WTC11 (cell line): ENCODE data around the gene ANG.

Experiments
- GABPB1 ChIP-seq: sonication (generic); formaldehyde crosslinking; IDR thresholded peaks from 2 replicates; pipeline ENCODE4 v1.8.1; 2023; ENCODE audit warnings: mild to moderate bottlenecking, missing genetic modification reagents
- NFE2L1 ChIP-seq: sonication (generic); formaldehyde crosslinking; IDR thresholded peaks from 2 replicates; pipeline ENCODE4 v1.8.1; 2023; ENCODE audit warnings: missing genetic modification reagents
- NFYB ChIP-seq: sonication (generic); formaldehyde crosslinking; conservative IDR thresholded peaks from 2 replicates; pipeline ENCODE4 v1.8.0; 2022; ENCODE audit warnings: low read depth, missing genetic modification reagents
- TF ChIP-seq, protein P1 (sequence below): fragments of 200-600 bp; IDR thresholded peaks from 2 replicates; pipeline ENCODE4 v1.8.0; 2022; ENCODE audit warnings: antibody characterized with exemption
- TF ChIP-seq, protein P2 (sequence below): sonication (generic); formaldehyde crosslinking; IDR thresholded peaks from 2 replicates; pipeline ENCODE4 v1.8.1; 2023; ENCODE audit warnings: mild to moderate bottlenecking, missing genetic modification reagents
- TF ChIP-seq, protein P3 (sequence below): sonication (generic); formaldehyde crosslinking; IDR thresholded peaks from 2 replicates; pipeline ENCODE4 v1.8.1; 2022; ENCODE audit warnings: low read depth, missing genetic modification reagents, borderline replicate concordance
- TF ChIP-seq, protein P4 (sequence below): sonication (generic); formaldehyde crosslinking; IDR thresholded peaks from 2 replicates; pipeline ENCODE4 v1.8.0; 2022; ENCODE audit warnings: mild to moderate bottlenecking, missing genetic modification reagents

DNA sequence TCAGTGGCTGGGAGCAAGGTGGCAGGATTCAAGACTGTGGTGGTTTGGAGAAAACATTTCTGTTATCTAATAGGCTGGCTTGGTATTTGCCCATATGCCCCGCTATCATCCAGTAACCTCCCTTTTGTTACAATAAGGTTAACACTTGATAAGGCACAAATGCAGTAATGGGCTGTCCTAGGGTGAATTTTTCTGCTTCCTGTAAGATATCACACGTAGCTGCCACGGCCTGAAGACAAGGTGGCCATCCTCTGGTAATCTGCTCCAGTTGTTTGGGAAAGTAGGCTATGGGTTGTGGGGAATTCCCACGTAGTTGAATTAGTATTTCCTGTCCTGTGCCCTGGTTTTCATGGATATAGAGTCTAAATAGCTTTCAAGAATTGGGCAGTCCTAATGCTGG is 23.1 kb downstream of the ANG start:
- TF ChIP-seq, protein P1, sequence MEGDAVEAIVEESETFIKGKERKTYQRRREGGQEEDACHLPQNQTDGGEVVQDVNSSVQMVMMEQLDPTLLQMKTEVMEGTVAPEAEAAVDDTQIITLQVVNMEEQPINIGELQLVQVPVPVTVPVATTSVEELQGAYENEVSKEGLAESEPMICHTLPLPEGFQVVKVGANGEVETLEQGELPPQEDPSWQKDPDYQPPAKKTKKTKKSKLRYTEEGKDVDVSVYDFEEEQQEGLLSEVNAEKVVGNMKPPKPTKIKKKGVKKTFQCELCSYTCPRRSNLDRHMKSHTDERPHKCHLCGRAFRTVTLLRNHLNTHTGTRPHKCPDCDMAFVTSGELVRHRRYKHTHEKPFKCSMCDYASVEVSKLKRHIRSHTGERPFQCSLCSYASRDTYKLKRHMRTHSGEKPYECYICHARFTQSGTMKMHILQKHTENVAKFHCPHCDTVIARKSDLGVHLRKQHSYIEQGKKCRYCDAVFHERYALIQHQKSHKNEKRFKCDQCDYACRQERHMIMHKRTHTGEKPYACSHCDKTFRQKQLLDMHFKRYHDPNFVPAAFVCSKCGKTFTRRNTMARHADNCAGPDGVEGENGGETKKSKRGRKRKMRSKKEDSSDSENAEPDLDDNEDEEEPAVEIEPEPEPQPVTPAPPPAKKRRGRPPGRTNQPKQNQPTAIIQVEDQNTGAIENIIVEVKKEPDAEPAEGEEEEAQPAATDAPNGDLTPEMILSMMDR: no peak
- TF ChIP-seq NFYB (CRISPR knock-in tag) (no peak), NFE2L1 (CRISPR knock-in tag) (no peak), GABPB1 (CRISPR knock-in tag) (no peak)
- TF ChIP-seq, protein P2, sequence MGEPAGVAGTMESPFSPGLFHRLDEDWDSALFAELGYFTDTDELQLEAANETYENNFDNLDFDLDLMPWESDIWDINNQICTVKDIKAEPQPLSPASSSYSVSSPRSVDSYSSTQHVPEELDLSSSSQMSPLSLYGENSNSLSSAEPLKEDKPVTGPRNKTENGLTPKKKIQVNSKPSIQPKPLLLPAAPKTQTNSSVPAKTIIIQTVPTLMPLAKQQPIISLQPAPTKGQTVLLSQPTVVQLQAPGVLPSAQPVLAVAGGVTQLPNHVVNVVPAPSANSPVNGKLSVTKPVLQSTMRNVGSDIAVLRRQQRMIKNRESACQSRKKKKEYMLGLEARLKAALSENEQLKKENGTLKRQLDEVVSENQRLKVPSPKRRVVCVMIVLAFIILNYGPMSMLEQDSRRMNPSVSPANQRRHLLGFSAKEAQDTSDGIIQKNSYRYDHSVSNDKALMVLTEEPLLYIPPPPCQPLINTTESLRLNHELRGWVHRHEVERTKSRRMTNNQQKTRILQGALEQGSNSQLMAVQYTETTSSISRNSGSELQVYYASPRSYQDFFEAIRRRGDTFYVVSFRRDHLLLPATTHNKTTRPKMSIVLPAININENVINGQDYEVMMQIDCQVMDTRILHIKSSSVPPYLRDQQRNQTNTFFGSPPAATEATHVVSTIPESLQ: no peak
- TF ChIP-seq, protein P3, sequence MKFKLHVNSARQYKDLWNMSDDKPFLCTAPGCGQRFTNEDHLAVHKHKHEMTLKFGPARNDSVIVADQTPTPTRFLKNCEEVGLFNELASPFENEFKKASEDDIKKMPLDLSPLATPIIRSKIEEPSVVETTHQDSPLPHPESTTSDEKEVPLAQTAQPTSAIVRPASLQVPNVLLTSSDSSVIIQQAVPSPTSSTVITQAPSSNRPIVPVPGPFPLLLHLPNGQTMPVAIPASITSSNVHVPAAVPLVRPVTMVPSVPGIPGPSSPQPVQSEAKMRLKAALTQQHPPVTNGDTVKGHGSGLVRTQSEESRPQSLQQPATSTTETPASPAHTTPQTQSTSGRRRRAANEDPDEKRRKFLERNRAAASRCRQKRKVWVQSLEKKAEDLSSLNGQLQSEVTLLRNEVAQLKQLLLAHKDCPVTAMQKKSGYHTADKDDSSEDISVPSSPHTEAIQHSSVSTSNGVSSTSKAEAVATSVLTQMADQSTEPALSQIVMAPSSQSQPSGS (CRISPR knock-in tag): no peak
- TF ChIP-seq, protein P4, sequence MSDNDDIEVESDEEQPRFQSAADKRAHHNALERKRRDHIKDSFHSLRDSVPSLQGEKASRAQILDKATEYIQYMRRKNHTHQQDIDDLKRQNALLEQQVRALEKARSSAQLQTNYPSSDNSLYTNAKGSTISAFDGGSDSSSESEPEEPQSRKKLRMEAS: no peak
